NCI-H2171 (cell line): ENCODE measurements around the gene DMBX1.

Experiments used
- DNase-seq: peaks from one replicate; lab custom pipeline; 2025; lab: John Stamatoyannopoulos, UW

DMBX1 gene

DNA sequence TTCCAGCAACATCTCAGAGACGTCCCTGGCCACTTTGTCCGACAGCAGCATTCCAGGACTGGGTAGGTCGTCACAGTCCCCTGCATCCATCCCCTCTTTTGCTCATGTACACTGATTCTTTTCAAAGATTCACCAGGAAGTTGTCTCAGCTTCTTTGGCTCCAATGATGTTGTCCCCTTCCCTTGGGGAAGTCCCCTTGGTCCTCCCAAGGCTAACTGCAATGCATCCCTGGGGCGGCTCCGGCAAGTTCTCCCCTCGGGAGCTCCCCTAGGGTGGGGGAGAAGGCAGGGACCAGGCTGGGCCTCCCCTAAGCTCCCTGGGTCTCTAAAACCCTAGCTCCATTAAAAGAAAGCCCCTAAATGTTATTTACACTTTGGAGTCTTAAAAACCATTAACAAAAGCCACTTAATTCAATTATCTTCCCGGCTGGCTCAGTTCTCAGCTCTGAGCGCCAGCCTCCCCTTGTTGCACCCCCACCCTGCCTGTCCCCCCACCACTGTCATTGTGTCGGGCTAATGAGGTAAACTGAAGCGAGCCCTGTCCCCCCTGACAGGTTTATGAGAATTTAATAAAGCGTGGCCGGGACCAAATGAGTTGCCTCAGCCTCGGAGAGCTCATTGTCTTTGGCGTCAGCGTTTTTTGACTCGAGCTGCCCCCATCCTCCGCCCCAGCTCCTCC, 36.5 kb downstream of the DMBX1 start:
- no peak for DNase-seq

DNA sequence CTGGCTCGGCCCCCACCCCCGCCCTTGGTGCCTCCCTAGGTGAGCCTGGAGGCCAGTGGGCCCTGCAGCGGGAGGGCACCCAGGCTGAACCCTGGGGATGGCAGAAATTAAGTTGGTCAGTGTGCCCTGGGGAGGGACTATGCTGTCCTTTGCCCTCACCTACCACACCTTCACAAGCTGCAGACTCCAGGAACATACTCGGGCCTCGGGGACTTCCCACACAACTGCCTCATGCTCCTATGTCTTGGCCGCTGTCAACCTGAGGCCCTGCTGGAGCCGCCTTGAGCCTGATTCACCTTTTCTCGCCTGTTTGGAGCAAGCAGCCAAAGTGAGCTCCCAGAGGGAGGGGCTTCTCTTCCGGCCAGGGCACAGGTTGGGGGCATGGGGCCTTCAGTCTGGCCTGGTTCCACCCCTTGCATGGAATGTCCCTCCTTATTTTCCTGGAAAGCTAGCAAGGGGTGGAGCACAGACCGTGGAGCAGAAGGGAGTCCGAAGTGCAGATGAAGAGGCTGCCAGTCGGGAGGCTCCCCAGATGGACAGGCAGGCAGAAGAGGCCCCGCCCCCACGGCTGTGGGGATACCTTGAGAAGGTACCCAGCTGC, 37.2 kb downstream of the DMBX1 start:
- DNase-seq = no peak

- peak; percentile 53 for DNase-seq
Observed at GRCh38 chr1:46527474-46528296, 38.0 kb downstream of the DMBX1 start.

GRCh38 chr1:46528297-46528955, 38.8 kb downstream of the DMBX1 start:
- DNase-seq = no peak

- DNase-seq = no peak
Observed at GRCh38 chr1:46529031-46529630, 39.5 kb downstream of the DMBX1 start.

DNA sequence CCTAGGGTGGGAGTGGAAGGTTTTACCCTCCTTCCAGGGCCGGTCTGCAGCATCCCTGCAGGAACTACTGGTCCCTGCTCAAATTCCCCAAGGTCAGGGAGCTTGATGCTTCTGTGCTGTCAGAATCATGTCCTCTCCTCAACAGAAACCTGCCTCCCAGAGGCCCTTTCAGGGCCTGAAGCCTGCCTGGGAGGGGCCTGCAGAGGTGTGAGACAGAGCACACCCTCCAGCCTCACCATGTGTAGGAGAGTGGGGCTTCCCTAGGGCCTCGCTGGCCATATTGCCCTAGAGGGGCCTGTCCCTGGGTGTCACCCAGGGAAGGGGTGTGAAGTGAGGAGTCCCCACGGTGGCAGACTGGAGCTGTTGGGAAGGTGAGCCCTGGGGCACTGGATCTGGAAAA, 40.7 kb downstream of the DMBX1 start:
- DNase-seq = no peak

GRCh38 chr1:46530791-46531409, 41.3 kb downstream of the DMBX1 start:
- DNase-seq = no peak

DNA sequence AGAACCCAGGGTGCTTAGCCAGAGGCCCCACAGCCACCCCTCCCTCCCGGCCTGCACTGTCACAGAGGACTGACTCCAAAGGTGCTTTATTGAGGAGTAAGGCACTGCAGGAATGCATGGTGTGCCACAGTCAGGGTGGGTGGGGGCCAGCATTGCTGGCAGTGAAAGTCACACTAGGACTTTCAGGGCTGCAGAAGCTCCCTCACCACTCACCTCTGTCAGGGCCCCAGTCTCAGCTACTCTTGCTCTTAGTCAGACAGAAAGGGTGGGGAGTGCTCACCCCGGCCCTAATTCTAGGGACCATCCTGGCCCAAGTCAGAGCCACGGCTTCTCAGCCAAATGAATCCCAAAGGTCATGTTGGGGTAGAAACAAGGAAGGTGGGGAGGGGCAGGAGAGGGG, 42.5 kb downstream of the DMBX1 start:
- no peak for DNase-seq

DNA sequence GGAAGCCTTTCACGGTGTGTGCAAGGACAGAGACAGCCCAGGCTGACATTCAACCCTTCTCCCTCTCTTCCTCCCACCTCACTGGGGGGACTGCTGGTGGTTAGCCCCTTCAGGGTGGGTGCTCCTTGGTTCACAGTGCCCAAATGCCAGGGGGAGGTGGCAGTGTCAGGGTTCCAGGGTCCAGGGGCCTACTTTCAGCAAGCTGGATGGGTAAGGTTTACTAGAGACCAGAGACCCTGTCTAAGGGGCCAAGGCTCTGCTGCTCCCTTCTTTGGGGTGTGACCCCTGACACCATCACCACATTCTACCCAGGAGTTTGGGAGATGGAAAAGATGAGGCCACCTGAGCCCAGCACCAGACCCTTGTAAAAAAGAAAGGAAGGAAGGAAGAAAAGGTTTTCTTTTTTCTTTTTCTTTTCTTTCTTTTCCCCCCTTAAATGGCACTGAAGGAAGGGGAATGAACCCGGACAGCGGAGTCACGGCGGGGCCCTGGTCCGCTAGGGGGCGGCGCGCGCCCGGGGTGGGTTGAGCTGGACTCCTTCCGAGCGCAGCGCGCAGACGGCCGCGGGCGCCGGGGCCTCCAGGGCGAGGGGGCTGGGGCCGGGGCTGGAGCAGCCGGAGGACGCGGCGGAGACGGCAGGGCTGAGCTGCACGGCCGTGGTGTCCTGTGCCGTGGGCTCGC, 43.0 kb downstream of the DMBX1 start:
- DNase-seq = peak; percentile 76

- DNase-seq = peak; percentile 34
Observed at GRCh38 chr1:46533179-46533864, 43.7 kb downstream of the DMBX1 start.

- DNase-seq = no peak
Observed at GRCh38 chr1:46535063-46535462, 45.4 kb downstream of the DMBX1 start.

DNA sequence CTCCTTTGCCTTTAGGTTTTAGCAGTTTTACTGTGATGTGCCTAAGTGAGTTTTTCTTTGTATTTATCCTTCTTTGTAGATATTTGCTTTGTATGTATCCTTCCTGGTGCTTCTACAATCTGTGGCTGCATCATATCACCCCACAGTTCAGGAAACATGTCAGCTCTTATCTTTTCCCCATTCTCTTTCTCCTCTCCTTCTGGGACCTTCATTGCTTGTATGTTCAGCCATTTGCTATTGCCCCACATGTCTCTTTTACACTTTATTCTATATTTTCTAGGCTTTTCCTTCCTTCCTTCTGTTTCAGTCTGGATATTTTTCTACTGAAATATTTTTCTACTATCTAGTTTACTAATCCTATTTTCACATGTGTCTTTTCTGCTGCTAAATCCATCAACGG, 46.9 kb downstream of the DMBX1 start:
- DNase-seq = no peak

- no peak for DNase-seq
Observed at GRCh38 chr1:46537651-46538050, 48.0 kb downstream of the DMBX1 start.

DNA sequence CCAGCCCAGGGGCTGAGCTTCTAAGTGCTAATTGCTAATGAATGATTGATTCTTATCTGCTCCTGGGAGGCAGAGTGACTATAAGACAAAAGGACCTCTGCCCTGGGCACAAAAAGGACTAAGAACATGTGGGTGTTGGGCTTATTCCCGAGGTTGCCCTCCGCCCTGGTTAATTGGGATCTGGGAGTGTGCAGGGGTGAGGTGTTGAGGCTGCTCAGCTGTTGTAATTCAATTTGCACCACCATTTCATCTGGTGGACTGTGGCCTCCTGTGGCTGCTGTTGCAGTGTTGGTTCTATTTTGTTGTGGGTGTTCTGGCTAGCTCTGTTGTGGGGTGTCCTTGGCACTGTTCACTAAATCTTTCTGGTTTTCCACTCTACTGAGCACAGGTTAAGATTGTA, 48.5 kb downstream of the DMBX1 start:
- DNase-seq = no peak
